HepG2 (cell line): Measurements from ENCODE around the gene ENPP4. TPM values are rescaled to one million over a fixed set of nuclear protein-coding genes. Genes with fewer than 3 reads are reported as not detected.

Experiments used
- AFF4 ChIP-seq: sonication (generic); formaldehyde crosslinking; IDR thresholded peaks from 2 replicates; pipeline ENCODE4 v1.4.0; 2020; ENCODE audit warnings: missing genetic modification reagents
- GTF2F1 ChIP-seq: fragments of 150-350 bp; IDR thresholded peaks from 2 replicates; pipeline ENCODE4 v1.6.1; 2014; ENCODE audit warnings: low read length
- IRF9 ChIP-seq: sonication (generic); formaldehyde crosslinking; IDR thresholded peaks from 2 replicates; pipeline ENCODE4 v1.8.0; 2022; ENCODE audit warnings: missing genetic modification reagents, mild to moderate bottlenecking, borderline replicate concordance
- KIAA2018 ChIP-seq: sonication (generic); formaldehyde crosslinking; IDR thresholded peaks from 2 replicates; pipeline ENCODE4 v1.5.0; 2020; ENCODE audit warnings: mild to moderate bottlenecking, missing genetic modification reagents, borderline replicate concordance
- LBX2 ChIP-seq: sonication (generic); formaldehyde crosslinking; IDR thresholded peaks from 2 replicates; pipeline ENCODE4 v1.5.0; 2020; ENCODE audit warnings: missing genetic modification reagents, mild to moderate bottlenecking, borderline replicate concordance
- NAIF1 ChIP-seq: sonication (generic); formaldehyde crosslinking; IDR thresholded peaks from 2 replicates; pipeline ENCODE4 v1.5.0; 2020; ENCODE audit warnings: mild to moderate bottlenecking, missing genetic modification reagents, borderline replicate concordance
- ZNF746 ChIP-seq: sonication (generic); formaldehyde crosslinking; IDR thresholded peaks from 2 replicates; pipeline ENCODE4 v1.8.0; 2022; ENCODE audit warnings: mild to moderate bottlenecking, missing genetic modification reagents
- polyA plus RNA-seq, 8 experiments: library from polyadenylated mRNA; depleted of rRNA in 3 of 8; stranded (reverse) in 7 of 8; unstranded in 1 of 8; fragments of >200 nt; fragmentation: Illumina TruSeq in 4 of 8; extraction: Trizol in 4 of 8; gene quantifications; 2 replicates each; pipeline versions ENCODE4 v1.2.1 to v1.2.3, GENCODE V29; 2011 to 2016; ENCODE audit warnings: low read depth in 4 of 8, missing spikeins in 1 of 8, mixed read lengths in 1 of 8; ENCODE audit not compliant: insufficient read depth in 1 of 8
- total RNA-seq, 5 experiments: library from RNA; depleted of rRNA; stranded (reverse); fragments of >200 nt; fragmentation: Illumina TruSeq; extraction: Trizol; gene quantifications; 2 replicates each; pipeline ENCODE4 v1.2.3, GENCODE V29; 2016; ENCODE audit warnings: low read depth in 1 of 5

The ENPP4 gene
- total and polyA plus RNA-seq, 2 of the 13 experiments (the other 11 are each of a cell fraction or from before 2014, with no cell fraction given): 0.04 to 0.38 TPM

- no peak for TF ChIP-seq KIAA2018
- no peak for TF ChIP-seq AFF4 (CRISPR knock-in tag)
- TF ChIP-seq ZNF746 (CRISPR knock-in tag): no peak
- no peak for TF ChIP-seq NAIF1 (CRISPR knock-in tag)
- TF ChIP-seq LBX2 (CRISPR knock-in tag): no peak
- no peak for TF ChIP-seq GTF2F1
- TF ChIP-seq IRF9 (CRISPR knock-in tag): no peak
- TF ChIP-seq, all 625 proteins: peak for 0
Measured at GRCh38 chr6:46189726-46190125, 59.9 kb downstream of the ENPP4 start (continued).
